Measurements from ENCODE around the gene STARD3NL. TPM values are rescaled to one million over a fixed set of nuclear protein-coding genes. Genes with fewer than 3 reads are reported as not detected.

Gene STARD3NL
- total and polyA plus RNA-seq, 2 of the 4 experiments (the other 2 are of a cell fraction), result 51.6 to 69.7 TPM

DNA sequence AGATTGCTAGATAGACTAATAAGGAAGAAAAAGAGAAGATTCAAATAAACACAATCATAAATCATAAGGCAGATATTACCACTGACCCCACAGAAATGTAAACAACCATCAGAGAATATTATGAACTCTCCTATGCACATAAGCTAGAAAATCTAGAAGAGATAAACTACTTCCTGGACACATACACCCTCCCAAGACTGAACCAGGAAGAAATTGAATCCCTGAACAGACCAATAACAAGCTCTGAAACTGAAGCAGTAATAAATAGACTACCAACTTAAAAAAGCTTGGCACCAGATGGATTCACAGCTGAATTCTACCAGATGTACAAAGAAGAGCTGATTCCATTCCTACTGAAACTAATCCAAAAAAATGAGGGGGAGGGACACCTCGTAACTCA lies 24.5 kb upstream of the STARD3NL start:
- Histone ChIP-seq H4K8ac (ENCODE audit: low read depth in 2 of 2, low read length in 2 of 2) (no peak overlapping the region), H3K4ac (ENCODE audit: low read depth, low read length) (no peak overlapping the region), H3K18ac (ENCODE audit: low read depth, low read length) (no peak overlapping the region), H3K9me1 (ENCODE audit: insufficient read depth, low read length) (no peaks in the 10 kb centered on the region), H2AFZ (replicated peaks; ENCODE audit: low read length, poor library complexity) (no peak overlapping the region), H2AK5ac (ENCODE audit: low read depth, low read length) (no peak overlapping the region), H3K56ac (ENCODE audit: extremely low read depth, insufficient read depth, low read length) (no peak overlapping the region), H3K36me3 (ENCODE audit: control insufficient read depth, insufficient read depth, low read length) (no peaks in the 10 kb centered on the region), H3K4me3 (ENCODE audit: insufficient read depth, low read depth, low read length) (no peak overlapping the region), H3K79me1 (ENCODE audit: low read depth in 1 of 2, low read length in 2 of 2) (no peaks in the 10 kb centered on the region), H4K20me1 (ENCODE audit: insufficient read depth, low read length) (no peaks in the 10 kb centered on the region), H2BK20ac (ENCODE audit: low read depth, low read length) (no peak overlapping the region), H2BK15ac (ENCODE audit: low read depth, low read length) (no peak overlapping the region), H2BK120ac (ENCODE audit: low read depth, low read length) (no peak overlapping the region), H4K91ac (ENCODE audit: insufficient read depth, low read depth, low read length) (no peak overlapping the region), H3K9ac (ENCODE audit: low read depth, low read length) (no peak overlapping the region), H4K5ac (ENCODE audit: low read depth, low read length) (no peak overlapping the region), H2BK5ac (ENCODE audit: low read depth, low read length, poor library complexity, severe bottlenecking) (no peak overlapping the region), H3K4me1 (ENCODE audit: control insufficient read depth, insufficient read depth, low read length) (no peaks in the 10 kb centered on the region), H3K27ac (ENCODE audit: insufficient read depth, low read length) (no peak overlapping the region), H3K9me3 (ENCODE audit: control insufficient read depth, insufficient read depth, low read length) (no peaks in the 10 kb centered on the region), H3K4me2 (ENCODE audit: low read depth, low read length) (no peak overlapping the region), H3K14ac (replicated peaks; ENCODE audit: low read depth, low read length) (no peak overlapping the region), H3K23ac (ENCODE audit: low read depth, low read length) (no peak overlapping the region), H3K27me3 (ENCODE audit: control insufficient read depth, insufficient read depth, low read length) (no peaks in the 10 kb centered on the region), H2AK9ac (replicated peaks; ENCODE audit: low read depth, low read length, poor library complexity) (no peak overlapping the region)
- intact Hi-C loops (cut with micrococcal nuclease) (loop anchor here (2.0 kb wide), 1 partner anchor 13 kb away; no protein-coding TSS in a partner anchor), in situ Hi-C loops (cut with MboI; ENCODE audit: low sequenced_read_pairs) (no loop called here), dilution Hi-C loops (cut with HindIII; ENCODE audit: low sequenced_read_pairs, unreplicated experiment) (no loop called here)
- DNase-seq (no peak), ATAC-seq (ENCODE audit: low read depth) (no peak)
- ChIA-PET POLR2A (ENCODE audit: unreplicated experiment) (no interaction called here), CTCF (interaction anchor here (0.6 kb wide), 1 partner anchor 15 kb away, joined by 4 read pairs; no protein-coding TSS in a partner anchor)
- BruUV-seq (replicated peaks), result no TSS peak
- WGBS, 2 experiments (ENCODE audit: extremely low coverage in 2 of 2, insufficient read length in 1 of 2), result no CpG with 5 or more reads among the region's 1 CpG
- TF ChIP-seq, protein P1, sequence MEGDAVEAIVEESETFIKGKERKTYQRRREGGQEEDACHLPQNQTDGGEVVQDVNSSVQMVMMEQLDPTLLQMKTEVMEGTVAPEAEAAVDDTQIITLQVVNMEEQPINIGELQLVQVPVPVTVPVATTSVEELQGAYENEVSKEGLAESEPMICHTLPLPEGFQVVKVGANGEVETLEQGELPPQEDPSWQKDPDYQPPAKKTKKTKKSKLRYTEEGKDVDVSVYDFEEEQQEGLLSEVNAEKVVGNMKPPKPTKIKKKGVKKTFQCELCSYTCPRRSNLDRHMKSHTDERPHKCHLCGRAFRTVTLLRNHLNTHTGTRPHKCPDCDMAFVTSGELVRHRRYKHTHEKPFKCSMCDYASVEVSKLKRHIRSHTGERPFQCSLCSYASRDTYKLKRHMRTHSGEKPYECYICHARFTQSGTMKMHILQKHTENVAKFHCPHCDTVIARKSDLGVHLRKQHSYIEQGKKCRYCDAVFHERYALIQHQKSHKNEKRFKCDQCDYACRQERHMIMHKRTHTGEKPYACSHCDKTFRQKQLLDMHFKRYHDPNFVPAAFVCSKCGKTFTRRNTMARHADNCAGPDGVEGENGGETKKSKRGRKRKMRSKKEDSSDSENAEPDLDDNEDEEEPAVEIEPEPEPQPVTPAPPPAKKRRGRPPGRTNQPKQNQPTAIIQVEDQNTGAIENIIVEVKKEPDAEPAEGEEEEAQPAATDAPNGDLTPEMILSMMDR (conservative IDR thresholded peaks at IDR 0.05; ENCODE audit: low read depth, low read length), result no peak
- TF ChIP-seq BHLHE40 (IDR thresholded peaks at IDR 0.05; ENCODE audit: low read depth, low read length) (no peak), CEBPB (IDR thresholded peaks at IDR 0.05; ENCODE audit: low read depth, low read length) (no peak), RCOR1 (IDR thresholded peaks at IDR 0.05; ENCODE audit: insufficient replicate concordance, low read length) (no peak), MAFK (IDR thresholded peaks at IDR 0.05; ENCODE audit: low read depth, low read length) (no peak), SMC3 (IDR thresholded peaks at IDR 0.05; ENCODE audit: low read depth, low read length) (no peak), NFE2L2 (IDR thresholded peaks at IDR 0.05; ENCODE audit: low read depth, low read length) (no peak), RFX5 (IDR thresholded peaks at IDR 0.05; ENCODE audit: low read depth, low read length) (no peak), POLR2A (IDR thresholded peaks at IDR 0.05; ENCODE audit: low read depth, low read length) (no peak), RAD21 (IDR thresholded peaks at IDR 0.05; ENCODE audit: low read length) (no peak), MAZ (IDR thresholded peaks at IDR 0.05; ENCODE audit: borderline replicate concordance, low read depth, low read length) (no peak), FOS (IDR thresholded peaks at IDR 0.05; ENCODE audit: low read depth, low read length) (no peak), CHD1 (IDR thresholded peaks at IDR 0.05; ENCODE audit: low read depth, low read length) (no peak), MXI1 (IDR thresholded peaks at IDR 0.05; ENCODE audit: borderline replicate concordance, low read depth, low read length) (no peak)
- TF ChIP-seq, protein P2, sequence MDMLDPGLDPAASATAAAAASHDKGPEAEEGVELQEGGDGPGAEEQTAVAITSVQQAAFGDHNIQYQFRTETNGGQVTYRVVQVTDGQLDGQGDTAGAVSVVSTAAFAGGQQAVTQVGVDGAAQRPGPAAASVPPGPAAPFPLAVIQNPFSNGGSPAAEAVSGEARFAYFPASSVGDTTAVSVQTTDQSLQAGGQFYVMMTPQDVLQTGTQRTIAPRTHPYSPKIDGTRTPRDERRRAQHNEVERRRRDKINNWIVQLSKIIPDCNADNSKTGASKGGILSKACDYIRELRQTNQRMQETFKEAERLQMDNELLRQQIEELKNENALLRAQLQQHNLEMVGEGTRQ (IDR thresholded peaks at IDR 0.05; ENCODE audit: low read depth, low read length), result no peak
- TF ChIP-seq, protein P3, sequence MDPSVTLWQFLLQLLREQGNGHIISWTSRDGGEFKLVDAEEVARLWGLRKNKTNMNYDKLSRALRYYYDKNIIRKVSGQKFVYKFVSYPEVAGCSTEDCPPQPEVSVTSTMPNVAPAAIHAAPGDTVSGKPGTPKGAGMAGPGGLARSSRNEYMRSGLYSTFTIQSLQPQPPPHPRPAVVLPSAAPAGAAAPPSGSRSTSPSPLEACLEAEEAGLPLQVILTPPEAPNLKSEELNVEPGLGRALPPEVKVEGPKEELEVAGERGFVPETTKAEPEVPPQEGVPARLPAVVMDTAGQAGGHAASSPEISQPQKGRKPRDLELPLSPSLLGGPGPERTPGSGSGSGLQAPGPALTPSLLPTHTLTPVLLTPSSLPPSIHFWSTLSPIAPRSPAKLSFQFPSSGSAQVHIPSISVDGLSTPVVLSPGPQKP (IDR thresholded peaks at IDR 0.05; ENCODE audit: borderline replicate concordance, low read depth, low read length), result no peak

Data from IMR-90 (cell line).